Measurements from ENCODE around the gene CRYBG1. TPM values are rescaled to one million over a fixed set of nuclear protein-coding genes. Genes with fewer than 3 reads are reported as not detected.

The CRYBG1 gene
- total and polyA plus RNA-seq, 2 experiments from 2014 or later: 3.2 to 10.0 TPM

- Histone ChIP-seq H3K4me3 (no peak overlapping the region), H3K9me2 (replicated peaks; ENCODE audit: insufficient read depth) (no peaks in the 10 kb centered on the region), H3K27ac (no peak overlapping the region), H3K36me3 (replicated peaks; ENCODE audit: insufficient read depth, low read depth) (no peaks in the 10 kb centered on the region), H3K9me3 (ENCODE audit: low read depth) (no peaks in the 10 kb centered on the region), H4K20me1 (ENCODE audit: insufficient read depth, poor library complexity, severe bottlenecking) (no peaks in the 10 kb centered on the region), H3K27me3 (no peaks in the 10 kb centered on the region), H3K4me2 (no peak overlapping the region), H3K79me2 (no peaks in the 10 kb centered on the region), H2AFZ (no peak overlapping the region), H3K4me1 (ENCODE audit: insufficient read depth) (no peaks in the 10 kb centered on the region)
- peak; percentile 48 for TF ChIP-seq CTCF (IDR thresholded peaks at IDR 0.05; ENCODE audit: poor library complexity)
- TF ChIP-seq EZH2phosphoT487 (IDR thresholded peaks at IDR 0.05; ENCODE audit: low read depth, severe bottlenecking, unreplicated experiment): no peak
- TF ChIP-seq EZH2 (IDR thresholded peaks at IDR 0.05; ENCODE audit: borderline replicate concordance): no peak
- DNase-seq (ENCODE audit: low spot score): peak; percentile 50
- WGBS (ENCODE audit: low lambda C conversion rate, missing lambda C conversion rate): 78% methylated on average over 6 of the region's 6 CpGs
These were observed 249.2 kb downstream of the CRYBG1 start for GRCh38 chr6:106609699-106610098.

GRCh38 chr6:106611030-106611429 lies 250.5 kb downstream of the CRYBG1 start:
- H3K4me2 ChIP-seq: no peak overlapping the region
- no peaks in the 10 kb centered on the region for H4K20me1 ChIP-seq (ENCODE audit: insufficient read depth, poor library complexity, severe bottlenecking)
- H3K4me1 ChIP-seq (ENCODE audit: insufficient read depth): no peaks in the 10 kb centered on the region
- TF ChIP-seq CTCF (IDR thresholded peaks at IDR 0.05; ENCODE audit: poor library complexity) (no peak), EZH2 (IDR thresholded peaks at IDR 0.05; ENCODE audit: borderline replicate concordance) (no peak), EZH2phosphoT487 (IDR thresholded peaks at IDR 0.05; ENCODE audit: low read depth, severe bottlenecking, unreplicated experiment) (no peak)
- H3K4me3 ChIP-seq: no peak overlapping the region
- DNase-seq (ENCODE audit: low spot score): no peak
- H3K27me3 ChIP-seq: no peaks in the 10 kb centered on the region
- WGBS (ENCODE audit: low lambda C conversion rate, missing lambda C conversion rate): 95% methylated on average over 2 of the region's 2 CpGs
- no peaks in the 10 kb centered on the region for H3K36me3 ChIP-seq (replicated peaks; ENCODE audit: insufficient read depth, low read depth)
- H3K9me3 ChIP-seq (ENCODE audit: low read depth): no peaks in the 10 kb centered on the region
- H3K9me2 ChIP-seq (replicated peaks; ENCODE audit: insufficient read depth): no peaks in the 10 kb centered on the region
- no peak overlapping the region for H2AFZ ChIP-seq
- H3K79me2 ChIP-seq: no peaks in the 10 kb centered on the region
- no peak overlapping the region for H3K27ac ChIP-seq

- no peaks in the 10 kb centered on the region for H3K9me2 ChIP-seq (replicated peaks; ENCODE audit: insufficient read depth)
- H3K27ac ChIP-seq: no peak overlapping the region
- peaks cover 4% of the 10 kb centered on the region for H3K4me1 ChIP-seq (ENCODE audit: insufficient read depth)
- no peak overlapping the region for H2AFZ ChIP-seq
- no peaks in the 10 kb centered on the region for H4K20me1 ChIP-seq (ENCODE audit: insufficient read depth, poor library complexity, severe bottlenecking)
- no peaks in the 10 kb centered on the region for H3K36me3 ChIP-seq (replicated peaks; ENCODE audit: insufficient read depth, low read depth)
- H3K27me3 ChIP-seq: no peaks in the 10 kb centered on the region
- no peak for TF ChIP-seq EZH2phosphoT487 (IDR thresholded peaks at IDR 0.05; ENCODE audit: low read depth, severe bottlenecking, unreplicated experiment)
- no peak for TF ChIP-seq CTCF (IDR thresholded peaks at IDR 0.05; ENCODE audit: poor library complexity)
- no peak for TF ChIP-seq EZH2 (IDR thresholded peaks at IDR 0.05; ENCODE audit: borderline replicate concordance)
- 92% methylated on average over 9 of the region's 9 CpGs for WGBS (ENCODE audit: low lambda C conversion rate, missing lambda C conversion rate)
- no peak overlapping the region for H3K4me3 ChIP-seq
- no peaks in the 10 kb centered on the region for H3K9me3 ChIP-seq (ENCODE audit: low read depth)
- H3K4me2 ChIP-seq: no peak overlapping the region
- no peaks in the 10 kb centered on the region for H3K79me2 ChIP-seq
- no peak for DNase-seq (ENCODE audit: low spot score)
These were observed 252.3 kb downstream of the CRYBG1 start for GRCh38 chr6:106612671-106613416.
